HG02943 (cell line): ENCODE measurements around the gene DIPK2A.
A peak's percentile ranks its signal among the peaks of the same experiment; 100 is the strongest.

Experiments
- ATAC-seq: cut with Tn5 transposase; IDR thresholded peaks from one replicate; pipeline ENCODE4 v1.9.1; 2021; ENCODE audit warnings: mild to moderate bottlenecking, low read depth, moderate library complexity; ENCODE audit not compliant: unreplicated experiment

The DIPK2A gene, protein sequence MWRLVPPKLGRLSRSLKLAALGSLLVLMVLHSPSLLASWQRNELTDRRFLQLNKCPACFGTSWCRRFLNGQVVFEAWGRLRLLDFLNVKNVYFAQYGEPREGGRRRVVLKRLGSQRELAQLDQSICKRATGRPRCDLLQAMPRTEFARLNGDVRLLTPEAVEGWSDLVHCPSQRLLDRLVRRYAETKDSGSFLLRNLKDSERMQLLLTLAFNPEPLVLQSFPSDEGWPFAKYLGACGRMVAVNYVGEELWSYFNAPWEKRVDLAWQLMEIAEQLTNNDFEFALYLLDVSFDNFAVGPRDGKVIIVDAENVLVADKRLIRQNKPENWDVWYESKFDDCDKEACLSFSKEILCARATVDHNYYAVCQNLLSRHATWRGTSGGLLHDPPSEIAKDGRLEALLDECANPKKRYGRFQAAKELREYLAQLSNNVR

DNA sequence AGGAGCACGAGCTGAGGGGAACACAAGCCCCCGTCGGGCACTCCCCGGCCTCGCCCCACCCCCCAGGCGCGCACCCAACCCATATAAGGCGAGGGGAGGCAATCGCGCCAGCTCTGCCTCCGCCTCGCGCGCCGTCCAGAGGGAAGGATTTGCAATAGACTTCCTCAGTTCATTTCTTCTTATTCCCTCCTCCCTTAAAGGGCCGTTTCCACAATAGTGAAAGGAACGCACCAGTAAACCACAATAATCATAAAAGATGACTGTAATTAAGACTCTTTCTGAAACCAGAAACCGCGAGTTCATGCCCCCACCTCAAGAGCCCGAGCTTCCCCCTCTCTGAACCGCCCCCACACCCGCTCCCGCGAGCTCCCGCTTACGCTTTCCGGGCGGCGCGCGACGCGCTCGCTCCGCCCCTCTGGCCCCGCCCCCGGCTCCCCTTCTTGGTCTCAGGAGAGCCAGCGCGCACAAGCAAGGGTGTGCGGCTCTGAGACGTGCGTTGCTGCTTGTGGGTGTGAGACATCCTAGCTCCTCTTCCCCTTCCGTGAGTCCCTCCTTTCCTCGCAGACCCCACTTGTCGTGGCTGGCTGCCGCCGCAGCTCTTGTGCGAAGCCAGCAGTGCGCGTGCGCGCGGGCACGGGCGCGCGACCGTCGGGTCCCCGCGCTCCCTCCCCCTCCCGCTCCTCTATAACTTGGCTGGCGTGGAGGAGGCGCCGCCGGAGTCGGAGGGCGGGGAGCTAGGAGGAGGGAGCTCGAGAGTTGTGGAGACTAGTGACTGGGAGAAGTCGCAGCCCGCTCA lies at the start of gene DIPK2A:
TSS of gene DIPK2A (plus strand) at position 465 of the 796 bp plus-strand sequence. CDS start 510 bp downstream, outside the sequence.
- ATAC-seq: peak; percentile 52

DNA sequence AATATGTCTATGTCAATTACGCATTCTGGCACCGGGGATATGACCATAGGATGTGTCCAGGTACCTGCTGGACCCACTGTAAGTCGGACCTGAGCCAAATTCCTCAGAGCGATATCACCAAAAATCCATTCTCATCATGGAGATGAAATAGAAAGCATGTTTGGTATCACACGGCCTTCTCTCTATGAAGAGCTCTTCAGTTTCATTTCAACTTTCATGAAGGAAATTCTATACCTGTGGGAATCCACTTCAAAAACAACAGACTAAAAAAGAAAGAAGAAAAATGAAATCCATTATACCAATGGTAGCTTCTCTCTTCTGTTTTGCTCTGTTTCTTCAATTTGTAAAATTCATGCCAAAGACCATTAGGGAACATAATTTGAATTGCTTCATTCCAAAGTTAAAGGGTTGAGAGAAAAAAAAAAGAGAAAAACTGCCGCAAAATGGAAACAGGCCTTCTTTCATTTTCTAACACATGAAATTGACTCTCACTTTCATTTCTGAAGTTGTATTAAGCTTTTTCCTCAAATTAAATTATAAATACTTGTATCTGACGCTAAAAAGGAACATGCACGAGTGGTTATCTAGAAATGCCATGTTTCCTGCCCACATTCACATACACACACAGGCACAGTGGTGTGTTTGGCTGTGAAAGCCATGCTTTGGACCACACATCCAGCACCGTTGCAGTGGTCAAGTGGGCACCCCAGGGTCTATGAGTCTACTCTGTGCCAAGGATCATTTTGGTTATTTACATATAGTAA lies 46.9 kb upstream of the DIPK2A start:
- ATAC-seq: peak; percentile 65

DNA sequence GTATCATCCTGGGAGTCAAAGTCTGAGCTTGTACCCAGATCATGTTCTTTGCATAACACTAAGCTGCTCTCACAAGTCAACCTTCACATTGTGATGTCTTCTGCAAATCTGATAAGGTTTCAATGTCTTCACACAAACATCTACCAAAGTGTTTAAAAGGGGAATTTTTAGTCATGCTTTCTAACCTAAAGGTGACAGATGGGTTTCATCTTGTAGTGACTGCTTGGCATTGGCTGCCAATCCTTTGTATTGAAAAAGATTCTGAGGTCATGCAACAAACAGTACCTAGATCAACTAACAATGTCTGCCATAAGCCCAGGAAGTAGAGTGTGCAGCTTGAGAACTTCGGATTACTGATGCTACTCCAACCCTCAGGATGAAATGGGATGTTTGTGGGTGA lies 43.6 kb upstream of the DIPK2A start:
- no peak for ATAC-seq

DNA sequence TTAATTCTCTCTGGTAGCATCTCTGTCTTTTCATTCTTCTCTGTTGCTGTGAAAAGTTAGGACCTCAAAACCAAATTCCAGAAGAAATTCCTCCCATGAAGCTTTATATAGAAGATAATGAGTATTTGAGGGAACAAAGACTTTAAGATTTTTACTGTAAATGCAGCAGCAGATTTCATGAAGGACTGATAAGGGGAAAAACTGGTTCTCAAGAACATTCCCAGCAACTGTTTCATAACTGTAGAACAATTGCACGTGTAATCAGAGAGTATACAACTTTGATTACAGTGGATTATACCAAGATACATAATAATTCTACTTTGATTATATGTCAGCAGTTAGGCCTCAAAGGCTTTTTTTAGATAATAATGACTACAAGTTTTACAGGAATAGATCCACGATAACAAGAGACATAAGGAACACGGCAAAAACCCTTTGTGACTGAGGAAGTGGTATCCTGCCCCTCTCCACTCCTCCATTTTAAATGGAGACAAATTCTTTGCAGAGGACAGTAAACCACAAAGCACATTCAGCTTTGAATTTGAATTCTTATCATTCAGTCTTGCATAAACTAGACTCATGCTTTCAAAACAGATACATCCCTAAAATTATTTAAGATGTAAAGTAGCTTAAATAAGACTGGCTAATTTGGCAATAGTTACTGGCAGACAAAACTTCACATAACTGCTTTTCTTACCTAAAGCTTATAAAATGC lies 42.9 kb upstream of the DIPK2A start:
- ATAC-seq: no peak

DNA sequence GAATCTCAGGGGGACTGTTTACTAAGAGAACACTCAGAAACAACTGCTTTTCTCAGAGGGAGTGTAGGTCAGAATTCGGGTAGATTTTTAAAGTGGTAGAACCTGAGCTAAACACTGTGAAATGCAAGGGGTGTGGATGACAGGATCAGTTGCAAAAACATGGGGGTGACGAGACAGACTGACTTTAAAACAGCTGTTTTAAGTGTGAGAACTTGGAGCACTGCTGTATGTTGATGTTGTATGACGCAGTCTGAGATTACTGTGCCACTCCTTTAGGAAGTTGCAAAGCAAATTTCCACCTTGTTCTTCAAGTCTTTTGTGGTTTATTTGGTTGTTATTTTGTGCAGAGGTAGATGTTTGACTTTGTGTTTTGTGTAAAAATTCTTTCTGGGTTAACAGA lies 36.8 kb upstream of the DIPK2A start:
- no peak for ATAC-seq

DNA sequence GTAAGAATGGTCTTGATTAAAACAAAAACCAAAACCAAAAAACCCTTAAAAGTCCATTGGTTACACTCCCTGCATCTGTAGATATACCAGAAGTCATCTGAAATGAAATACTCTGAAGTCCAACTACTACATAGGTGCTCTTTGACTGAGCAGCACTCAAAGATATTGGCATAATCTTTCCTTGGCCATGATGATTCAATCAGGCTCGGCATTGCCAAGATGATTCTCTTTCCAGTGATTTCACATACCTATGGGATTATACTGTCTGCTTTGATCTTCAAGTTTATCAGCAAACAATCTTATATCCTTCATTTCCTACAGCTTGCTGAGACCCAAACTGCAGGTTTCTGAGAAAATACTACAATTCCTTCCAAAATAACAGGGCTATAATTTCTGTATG lies 35.9 kb upstream of the DIPK2A start:
- no peak for ATAC-seq

DNA sequence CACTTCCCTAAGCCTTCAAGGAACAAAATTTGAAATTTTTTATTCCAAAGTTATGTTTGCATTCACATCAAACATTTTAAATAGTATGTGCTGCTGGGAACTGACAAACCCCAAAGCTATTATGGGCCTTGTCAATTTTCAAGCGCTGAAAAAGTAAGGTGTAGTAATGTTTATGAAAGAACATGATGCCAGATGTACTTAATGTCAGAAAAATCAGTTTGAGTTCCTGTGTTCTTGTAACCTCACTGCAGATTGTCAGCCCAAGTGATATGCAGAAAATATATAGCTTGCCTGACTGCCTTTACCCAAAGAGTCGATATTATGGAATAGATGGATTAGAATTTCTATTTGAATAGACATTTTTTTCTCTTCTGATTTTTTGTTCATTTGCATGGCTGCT lies 20.8 kb upstream of the DIPK2A start:
- ATAC-seq: no peak

DNA sequence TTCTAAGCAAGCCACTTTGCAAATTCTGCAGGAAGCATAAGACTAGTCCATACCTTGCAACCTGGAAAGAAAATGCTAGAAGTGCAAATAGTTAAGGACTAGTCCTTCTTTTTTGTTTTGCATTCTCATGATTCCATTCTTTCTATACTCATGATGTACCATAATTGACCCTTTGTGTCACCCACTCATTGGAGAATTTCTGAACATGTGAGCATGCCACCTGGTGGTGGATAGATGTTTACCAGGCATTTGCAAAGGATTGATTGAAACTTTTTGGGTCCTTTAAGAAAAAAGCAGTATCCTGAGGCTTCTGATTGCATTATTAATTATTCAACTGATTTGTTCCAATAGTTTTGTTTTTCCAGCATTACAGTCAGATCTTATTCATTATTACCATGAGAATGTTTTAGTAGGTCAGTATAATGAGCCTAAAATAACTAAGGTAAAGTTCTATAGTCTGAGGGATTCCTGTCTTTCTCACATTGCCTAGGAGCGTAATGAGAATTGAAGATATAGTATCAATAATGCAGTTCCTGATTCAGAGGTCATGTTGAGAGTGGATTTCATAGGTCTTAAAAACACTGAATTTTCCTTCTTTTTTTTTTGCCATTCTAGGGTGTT lies 20.2 kb upstream of the DIPK2A start:
- ATAC-seq: no peak

DNA sequence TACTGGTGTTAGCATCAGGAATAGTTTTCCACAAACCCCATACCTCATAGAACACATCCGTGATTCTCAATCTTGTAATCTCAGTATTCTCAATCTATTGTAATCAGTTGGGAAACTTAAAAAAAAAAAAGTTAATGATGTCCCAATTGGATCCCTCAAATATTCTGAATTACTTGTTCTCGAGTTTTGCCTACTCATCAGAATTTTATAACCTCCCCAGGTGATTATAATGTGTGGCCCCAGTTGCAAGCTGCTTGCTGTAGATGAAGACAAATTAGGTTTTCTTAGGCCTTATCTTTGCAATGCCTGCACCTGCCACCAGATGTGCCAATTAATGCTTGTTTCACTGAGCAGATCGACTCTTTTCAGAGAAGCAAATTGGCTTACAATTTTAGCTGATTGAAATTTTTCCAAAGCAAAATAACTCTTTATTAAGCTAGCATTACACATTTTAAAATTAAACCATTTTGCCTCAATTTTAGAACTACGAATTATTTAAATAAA lies 19.0 kb upstream of the DIPK2A start:
- no peak for ATAC-seq

DNA sequence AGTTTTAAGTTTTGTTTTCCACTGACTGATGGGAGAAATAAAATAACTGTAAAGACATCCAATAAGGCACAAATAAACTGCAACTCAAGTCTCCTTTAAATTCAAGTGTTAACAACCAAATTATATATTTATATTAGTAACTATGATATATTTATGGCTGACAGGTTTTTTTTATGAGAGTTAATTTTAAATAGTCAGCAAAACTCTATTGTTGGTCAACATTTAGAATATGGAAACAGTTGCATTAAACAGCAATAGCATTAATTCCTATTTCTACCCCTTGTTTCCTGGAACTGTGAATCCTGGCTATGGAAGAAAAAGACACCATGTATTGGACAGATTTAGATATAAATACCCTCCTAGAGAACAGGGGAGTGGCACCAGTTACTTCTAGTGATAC lies 16.5 kb upstream of the DIPK2A start:
- ATAC-seq: no peak

DNA sequence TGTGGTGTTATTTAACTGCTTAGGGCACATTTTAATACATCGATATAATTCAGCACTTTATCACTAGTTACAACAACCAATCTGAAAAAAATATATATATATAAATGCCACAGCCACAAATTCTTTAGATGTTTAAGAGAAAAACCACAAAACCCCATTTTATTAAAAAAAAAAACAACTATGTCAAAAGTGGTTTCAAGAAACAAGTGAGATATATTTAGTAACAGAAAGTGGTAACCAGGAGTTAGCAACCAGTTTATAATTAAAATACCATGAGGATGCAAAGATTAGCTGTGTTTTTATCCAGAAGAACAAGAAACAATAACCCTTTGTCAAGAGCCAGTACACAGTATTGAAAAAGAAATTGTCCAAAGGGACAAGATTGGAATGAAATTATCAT lies 14.8 kb upstream of the DIPK2A start:
- ATAC-seq: no peak

DNA sequence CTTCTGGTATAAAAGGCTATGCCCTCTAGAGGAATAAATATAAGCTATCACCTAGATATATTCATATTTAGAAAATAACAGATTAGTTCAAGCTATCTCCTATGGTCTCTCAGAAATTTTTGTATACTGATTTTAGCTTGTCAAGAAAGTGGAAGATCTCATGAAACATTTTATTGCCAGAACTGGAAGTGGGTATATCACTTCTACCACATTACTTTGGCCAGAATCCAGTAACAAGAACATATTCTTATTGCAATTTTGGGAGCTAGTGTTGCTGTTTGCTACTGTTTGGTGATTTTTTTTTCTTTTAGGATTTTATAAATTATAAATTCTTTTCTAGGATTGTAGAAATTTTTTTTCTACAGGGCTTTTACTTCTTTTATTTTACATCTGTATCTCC lies 14.2 kb upstream of the DIPK2A start:
- ATAC-seq: no peak

DNA sequence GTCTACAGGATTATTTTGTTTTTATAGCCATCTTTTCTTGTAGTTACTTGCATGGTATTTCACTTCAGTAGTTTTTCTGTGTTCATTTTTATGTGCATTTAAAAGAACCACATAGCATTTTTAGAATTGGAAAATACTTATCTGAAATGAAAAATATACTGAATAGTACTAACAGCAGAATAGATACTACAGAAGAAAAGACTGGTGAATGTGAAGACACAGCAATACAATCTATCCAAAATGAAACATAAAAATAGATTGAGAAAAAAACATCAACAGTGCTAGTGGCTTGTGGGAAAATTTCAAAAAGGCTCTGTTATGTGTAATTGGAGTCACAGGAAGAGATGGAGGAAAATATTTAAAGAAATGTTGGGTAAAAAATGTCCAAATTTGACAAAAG lies 12.7 kb upstream of the DIPK2A start:
- ATAC-seq: no peak

DNA sequence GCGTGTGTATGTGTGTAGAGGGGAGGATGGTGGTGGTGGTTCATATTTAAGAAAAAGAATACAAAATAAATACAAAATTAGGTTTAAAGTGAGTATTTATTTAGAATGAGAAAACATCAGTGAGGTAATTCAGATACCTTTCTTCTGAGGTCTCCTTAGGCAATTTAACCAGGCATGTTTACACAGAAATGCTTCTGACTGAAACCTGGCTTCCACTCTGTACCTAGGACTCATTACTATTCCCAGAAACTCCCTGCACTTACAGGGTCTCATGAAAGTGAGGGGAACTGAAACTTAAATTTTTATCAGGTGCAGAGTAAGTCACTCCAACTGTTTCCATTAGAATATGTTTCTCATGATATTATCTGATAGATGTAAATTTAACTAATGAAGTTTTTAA lies 10.3 kb upstream of the DIPK2A start:
- no peak for ATAC-seq

DNA sequence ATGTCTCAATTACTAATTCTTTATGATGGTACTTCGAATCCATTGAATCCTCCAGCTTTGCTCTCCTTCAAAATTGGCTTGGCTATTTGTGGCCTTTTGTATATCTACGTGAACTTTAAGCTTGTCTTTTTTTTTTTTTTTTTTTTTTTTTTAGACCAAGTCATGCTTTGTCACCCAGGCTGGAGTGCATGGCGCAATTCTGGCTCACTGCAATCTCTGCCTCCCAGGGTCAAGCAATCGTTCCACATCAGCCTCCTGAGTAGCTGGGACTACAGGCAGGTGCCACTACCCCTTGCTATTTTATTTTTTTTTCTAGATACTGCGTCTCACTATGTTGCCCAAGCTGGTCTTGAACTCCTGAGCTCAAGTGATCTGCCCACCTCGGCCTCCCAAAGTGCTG lies 7.7 kb upstream of the DIPK2A start:
- ATAC-seq: no peak

DNA sequence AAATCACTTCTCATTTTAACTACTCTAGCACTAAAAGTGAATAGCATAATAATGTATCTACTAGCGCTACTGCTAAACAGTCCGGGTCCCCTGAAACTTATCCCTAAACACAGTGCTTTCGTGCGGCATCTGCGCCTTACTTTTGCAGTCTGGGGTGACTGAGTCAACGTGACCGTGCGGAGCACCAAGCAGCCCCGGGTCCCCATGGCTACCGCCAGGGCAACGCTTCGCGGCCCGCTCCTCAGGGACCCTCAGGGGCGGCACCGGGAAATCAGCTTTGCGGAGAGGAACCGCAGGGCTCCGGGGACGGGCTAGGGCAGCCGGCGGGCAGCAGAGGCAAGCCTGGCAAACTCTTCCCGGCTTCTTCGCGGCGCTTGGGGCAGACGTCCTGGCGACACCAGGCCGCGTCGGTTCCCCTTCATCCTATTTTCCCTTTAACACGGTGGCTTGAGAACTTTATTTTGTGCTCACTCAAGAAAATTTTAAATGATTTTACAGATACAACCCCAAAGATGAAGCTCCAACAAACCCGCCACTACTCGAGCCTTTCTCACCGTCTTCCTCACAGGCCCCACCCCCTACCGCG lies 757 bp upstream of the DIPK2A start:
- peak; percentile 14 for ATAC-seq

DNA sequence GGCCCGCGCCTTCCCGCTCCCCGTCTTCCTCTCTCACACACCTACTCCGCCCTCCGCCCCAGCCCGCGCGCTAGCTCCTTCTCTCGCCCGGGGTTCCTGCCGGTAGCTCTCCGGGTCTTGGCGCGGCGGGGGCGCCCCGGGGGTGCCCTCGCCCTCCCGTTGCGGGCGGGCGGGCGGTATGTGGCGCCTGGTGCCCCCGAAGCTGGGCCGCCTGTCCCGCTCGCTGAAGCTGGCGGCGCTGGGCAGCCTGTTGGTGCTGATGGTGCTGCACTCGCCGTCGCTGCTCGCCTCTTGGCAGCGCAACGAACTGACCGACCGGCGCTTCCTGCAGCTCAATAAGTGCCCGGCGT lies 507 bp downstream of the DIPK2A start:
- ATAC-seq: no peak

DNA sequence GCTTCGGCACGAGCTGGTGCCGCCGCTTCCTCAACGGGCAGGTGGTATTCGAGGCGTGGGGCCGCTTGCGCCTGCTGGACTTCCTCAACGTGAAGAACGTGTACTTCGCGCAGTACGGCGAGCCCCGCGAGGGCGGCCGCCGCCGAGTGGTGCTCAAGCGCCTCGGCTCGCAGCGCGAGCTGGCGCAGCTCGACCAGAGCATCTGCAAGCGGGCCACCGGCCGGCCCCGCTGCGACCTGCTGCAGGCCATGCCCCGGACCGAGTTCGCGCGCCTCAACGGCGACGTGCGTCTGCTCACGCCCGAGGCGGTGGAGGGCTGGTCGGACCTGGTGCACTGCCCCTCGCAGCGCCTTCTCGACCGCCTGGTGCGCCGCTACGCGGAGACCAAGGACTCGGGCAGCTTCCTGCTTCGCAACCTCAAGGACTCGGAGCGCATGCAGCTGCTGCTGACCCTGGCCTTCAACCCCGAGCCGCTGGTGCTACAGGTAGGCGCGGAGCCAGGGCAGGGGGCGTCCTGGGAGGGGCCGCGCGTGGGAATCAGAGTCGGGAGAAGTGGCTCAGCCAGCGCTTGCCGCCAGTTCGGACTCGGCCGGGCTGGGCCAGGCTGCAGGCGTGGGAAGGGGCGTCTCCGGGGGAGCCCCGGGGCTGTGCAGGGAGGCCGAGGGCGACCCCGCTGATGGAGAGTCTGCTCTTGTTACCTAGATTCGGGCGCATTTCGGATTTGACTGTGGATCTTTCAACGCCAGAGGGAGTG lies 1.1 kb downstream of the DIPK2A start:
- peak; percentile 36 for ATAC-seq
